Stimulated activated CD8-positive, alpha-beta memory T cell treated with anti-CD3 and anti-CD28 coated beads, Interleukin-4, amount 100 ng/mL, for 24 hours (primary cell): ENCODE results near the gene DMRTA1.
"Not testable (repeated sequence)": the region's sequence is repeated elsewhere in the genome, so short reads cannot be mapped to it uniquely, and the experiment has no call there.

Experiments used
- DNase-seq: peaks from one replicate; pipeline ENCODE4 v3.0.0-alpha.2; 2020; ENCODE audit warnings: low read depth

The DMRTA1 gene, protein sequence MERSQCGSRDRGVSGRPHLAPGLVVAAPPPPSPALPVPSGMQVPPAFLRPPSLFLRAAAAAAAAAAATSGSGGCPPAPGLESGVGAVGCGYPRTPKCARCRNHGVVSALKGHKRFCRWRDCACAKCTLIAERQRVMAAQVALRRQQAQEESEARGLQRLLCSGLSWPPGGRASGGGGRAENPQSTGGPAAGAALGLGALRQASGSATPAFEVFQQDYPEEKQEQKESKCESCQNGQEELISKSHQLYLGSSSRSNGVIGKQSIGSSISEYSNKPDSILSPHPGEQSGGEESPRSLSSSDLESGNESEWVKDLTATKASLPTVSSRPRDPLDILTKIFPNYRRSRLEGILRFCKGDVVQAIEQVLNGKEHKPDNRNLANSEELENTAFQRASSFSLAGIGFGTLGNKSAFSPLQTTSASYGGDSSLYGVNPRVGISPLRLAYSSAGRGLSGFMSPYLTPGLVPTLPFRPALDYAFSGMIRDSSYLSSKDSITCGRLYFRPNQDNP

DNA sequence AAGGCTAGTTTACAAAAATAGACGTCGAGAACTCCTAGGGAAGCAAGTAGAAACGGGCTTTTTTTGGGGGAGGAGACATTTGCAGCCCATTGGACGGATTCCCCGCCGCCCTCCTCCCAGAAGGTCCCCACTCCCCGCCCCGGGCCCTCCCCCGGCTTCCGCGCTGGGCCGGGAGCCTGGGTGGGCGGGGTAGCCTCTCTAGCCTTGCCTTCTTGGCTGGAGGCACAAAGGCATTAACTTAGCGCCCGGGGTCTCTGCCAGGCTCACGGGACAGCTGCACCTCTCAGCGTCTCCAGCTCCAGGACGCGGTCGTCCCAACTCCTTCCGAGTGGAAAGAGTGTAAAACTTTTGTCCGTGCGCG, at the start of gene DMRTA1:
Gene DMRTA1, plus strand, starts transcription at position 236 of the 361 bp plus-strand sequence. CDS start 242 bp downstream, outside the sequence.
- peak; percentile 11 for DNase-seq

DNA sequence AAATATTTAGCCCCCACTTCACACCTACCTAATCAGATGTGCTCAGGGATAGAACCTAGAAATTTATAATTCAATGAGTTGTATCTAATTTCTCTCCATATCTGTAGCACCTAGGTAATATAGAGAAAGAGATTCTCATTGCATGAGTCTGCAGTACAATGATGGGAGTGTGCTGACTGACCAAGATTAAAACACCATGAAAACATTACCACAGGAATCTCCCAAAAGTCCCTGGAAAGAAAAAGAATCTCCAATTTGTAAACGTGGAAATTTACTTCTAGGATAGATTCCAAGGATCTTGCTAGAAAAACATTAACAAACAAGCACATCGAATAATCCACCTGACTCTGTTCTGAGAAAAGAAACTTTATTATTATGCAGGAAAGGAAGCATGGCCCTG, 45.0 kb upstream of the DMRTA1 start:
- DNase-seq: no peak

GRCh38 chr9:22405869-22406659, 40.6 kb upstream of the DMRTA1 start:
- DNase-seq: no peak

GRCh38 chr9:22413884-22414283, 32.7 kb upstream of the DMRTA1 start:
- no peak for DNase-seq

DNA sequence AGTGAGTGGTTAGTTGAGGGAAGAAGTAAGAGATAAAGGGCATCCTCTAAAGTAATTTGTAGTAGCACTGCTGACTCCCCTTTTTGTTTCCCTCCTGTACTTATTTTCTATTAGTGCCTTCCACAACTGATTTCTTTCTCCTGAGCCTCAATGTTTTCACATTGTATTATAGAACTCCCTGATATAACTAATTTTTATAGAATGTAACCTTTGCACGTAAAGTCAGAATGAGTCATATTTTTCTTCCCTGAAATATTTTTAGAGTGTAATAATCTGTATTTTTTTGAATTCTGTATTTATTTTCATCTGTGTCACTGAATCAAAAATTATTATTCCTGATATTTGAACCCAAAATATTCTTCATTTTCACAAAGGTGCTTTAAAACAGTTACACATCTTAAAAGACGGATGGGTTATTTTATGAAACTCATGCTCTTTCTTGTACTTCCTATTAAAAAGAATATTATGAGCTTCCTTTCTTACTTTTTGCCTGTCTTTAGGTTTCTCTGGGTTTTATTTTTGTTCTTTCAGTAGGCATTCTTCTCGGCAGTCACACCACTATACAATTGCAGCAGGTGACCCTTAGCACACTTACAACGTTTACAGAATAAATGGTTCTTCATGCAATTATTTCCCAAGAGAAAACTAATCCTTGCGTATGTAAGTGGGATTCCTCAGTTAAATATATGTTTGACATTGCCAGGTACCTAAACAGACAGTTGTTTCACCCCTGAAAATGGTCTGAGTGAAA, 30.5 kb upstream of the DMRTA1 start:
- no peak for DNase-seq

GRCh38 chr9:22416692-22417060, 29.9 kb upstream of the DMRTA1 start:
- DNase-seq: no peak

- DNase-seq: no peak
Observed at GRCh38 chr9:22423566-22423965, 23.1 kb upstream of the DMRTA1 start.

DNA sequence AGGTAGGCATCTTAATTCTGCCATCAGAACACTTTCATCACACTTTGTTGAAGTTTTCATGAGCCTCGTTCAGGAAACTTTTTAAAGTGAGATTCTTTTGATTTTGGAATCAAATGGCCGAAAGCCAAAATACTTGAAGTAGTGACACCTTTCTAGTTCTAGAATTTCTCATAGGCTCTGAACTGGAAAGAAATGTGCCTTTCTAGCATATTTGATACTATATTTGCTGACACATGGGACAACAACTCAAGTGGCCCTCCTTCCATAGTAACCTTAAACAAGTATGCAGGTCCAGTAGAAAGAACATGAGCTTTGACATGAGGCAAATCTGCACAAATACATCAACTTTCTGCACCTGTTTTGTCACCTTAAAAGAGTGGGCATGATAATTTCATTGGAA, 22.0 kb upstream of the DMRTA1 start:
- no peak for DNase-seq

DNA sequence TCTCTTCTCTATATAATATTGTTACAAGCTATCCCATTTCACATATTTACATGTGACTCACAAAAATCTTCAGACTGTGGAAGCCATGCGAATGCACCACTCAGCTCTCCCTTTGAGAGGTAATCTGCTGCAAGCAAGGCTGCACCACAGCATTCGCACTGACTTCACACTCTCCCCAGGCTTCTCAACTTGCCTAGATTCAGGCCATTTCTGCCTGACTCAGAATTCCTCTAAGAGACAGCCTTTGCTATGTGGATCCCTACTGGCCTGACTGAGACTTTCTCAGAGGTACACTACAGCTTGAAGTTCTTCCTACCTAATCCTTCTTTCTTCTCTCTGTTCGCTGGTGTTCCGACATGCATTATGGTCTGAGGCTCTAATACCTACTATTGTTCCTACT, 21.1 kb upstream of the DMRTA1 start:
- no peak for DNase-seq

GRCh38 chr9:22427226-22427880, 19.3 kb upstream of the DMRTA1 start:
- no peak for DNase-seq

- DNase-seq: no peak
Observed at GRCh38 chr9:22433691-22434090, 12.9 kb upstream of the DMRTA1 start.

- DNase-seq: not testable (repeated sequence)
Observed at GRCh38 chr9:22435252-22435651, 11.4 kb upstream of the DMRTA1 start.

- not testable (repeated sequence) for DNase-seq
Observed at GRCh38 chr9:22437461-22438067, 9.1 kb upstream of the DMRTA1 start.

DNA sequence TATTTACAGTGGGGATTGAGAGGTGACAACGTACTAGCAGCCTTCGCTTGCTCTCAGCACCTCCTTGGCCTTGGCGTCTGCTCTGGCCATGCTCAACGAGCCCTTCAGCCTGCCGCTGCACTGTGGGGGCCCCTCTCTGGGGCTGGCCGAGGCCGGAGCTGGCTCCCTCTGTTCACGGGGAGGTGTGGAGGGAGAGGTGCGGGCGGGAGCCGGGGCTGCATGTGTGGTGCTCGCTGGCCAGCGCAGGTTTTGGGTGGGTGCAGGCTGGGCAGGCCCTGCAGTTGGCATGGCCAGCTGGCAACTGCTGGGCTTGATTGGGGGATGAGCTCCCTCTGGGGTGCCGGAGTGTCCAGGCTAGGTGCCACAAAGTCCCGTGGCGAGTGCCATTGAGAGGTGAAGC, 5.8 kb upstream of the DMRTA1 start:
- DNase-seq: no peak

- DNase-seq: peak; percentile 8
Observed at GRCh38 chr9:22446950-22447617, 460 bp downstream of the DMRTA1 start.

DNA sequence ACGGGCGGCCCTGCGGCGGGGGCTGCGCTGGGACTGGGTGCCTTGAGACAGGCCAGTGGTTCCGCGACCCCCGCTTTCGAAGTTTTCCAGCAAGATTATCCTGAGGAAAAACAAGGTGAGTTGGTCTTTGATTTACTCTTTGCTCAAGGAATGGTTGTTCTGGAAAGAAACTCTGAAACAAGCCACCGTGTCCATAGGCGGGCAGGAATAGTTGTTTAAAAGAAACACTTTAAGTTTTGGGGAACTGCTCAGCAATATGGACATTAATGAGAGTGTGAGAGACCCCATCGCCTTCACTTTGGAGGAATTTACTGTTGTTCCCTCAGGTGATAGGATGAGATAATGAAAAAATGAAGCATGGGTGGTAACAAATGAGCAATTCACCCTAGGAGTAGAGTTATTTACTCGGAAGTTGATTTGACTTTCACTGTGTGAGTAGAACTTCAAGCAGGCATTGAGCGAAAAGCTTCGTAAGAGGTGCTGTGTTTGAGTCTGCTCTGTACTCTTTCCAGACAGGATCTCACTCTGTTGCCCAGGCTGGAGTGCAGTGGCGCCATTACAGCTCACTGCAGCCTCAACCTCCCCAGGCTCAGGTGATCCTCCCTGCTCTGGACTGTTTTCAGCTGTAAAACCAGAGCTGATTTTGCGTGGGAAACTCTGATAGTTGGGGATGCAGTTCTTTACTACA, 1.1 kb downstream of the DMRTA1 start:
- no peak for DNase-seq

GRCh38 chr9:22449719-22450118, 3.1 kb downstream of the DMRTA1 start:
- DNase-seq: no peak

DNA sequence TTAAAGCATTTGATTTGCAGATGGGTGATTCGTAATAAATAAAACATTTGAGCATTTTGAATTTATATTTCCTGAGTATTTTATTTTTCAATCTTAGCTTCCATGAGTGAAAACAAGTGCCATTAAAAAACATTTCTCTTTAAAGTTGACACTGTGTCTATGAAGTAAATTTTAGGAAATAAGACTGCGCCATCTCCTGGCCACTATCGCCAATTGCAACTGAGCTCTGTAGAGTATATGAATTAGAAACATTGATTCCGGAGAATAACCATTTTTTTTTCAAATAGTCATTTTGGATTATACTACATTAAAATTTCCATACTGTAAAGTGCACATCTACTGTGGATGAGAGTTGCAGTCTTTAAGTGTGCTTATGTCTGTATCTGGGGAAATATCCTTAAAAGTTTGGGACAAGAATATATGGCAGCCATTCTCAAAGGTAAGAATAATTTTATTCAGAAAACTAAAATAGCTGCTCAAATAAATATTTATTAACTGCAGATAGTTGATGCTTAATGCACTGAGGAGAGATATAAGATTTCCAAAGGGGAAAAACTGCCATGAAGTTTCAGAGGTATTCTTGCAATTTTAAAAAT, 5.9 kb downstream of the DMRTA1 start:
- peak; percentile 19 for DNase-seq

GRCh38 chr9:22454016-22454415, 7.4 kb downstream of the DMRTA1 start:
- DNase-seq: no peak

- DNase-seq: no peak
Observed at GRCh38 chr9:22455181-22455580, 8.6 kb downstream of the DMRTA1 start.
